Endothelial cell of umbilical vein (primary cell): ENCODE results near the gene DNASE1L1. TPM values are rescaled to one million over a fixed set of nuclear protein-coding genes. Genes with fewer than 3 reads are reported as not detected.
A peak's percentile ranks its signal among the peaks of the same experiment; 100 is the strongest.

Source experiments
- BruUV-seq: library from RNA; stranded (reverse); fragments of 400-500 nt; replicated peaks from 2 replicates; lab custom pipeline; 2021; lab: Mats Ljungman, UMichigan
- CTCF ChIA-PET: fragments of 300-600, 350-600 bp; sonication (Branson Sonifier 250); formaldehyde crosslinking; loops from one replicate; lab custom pipeline; 2021; ENCODE audit warnings: antibody characterized with exemption, inconsistent platforms; lab: Charles Lee
- POLR2A ChIA-PET: fragments of 300-600, 350-600 bp; sonication (Branson Sonifier 250); formaldehyde crosslinking; loops from one replicate; lab custom pipeline; 2021; ENCODE audit warnings: antibody characterized with exemption, inconsistent platforms; lab: Charles Lee
- DNase-seq: peaks from one replicate; pipeline ENCODE4 v3.0.0-alpha.2; 2011; ENCODE audit warnings: low read depth, low spot score
- FAIRE-seq: peaks from 2 replicates; lab custom pipeline; 2011; peaks lifted over from hg19 to GRCh38; lab: Jason Lieb, UNC
- H2AFZ ChIP-seq: 2 replicates; pipeline ENCODE4 v1.6.0; 2012; ENCODE audit warnings: low read depth, low read length, control low read depth, inconsistent platforms
- H3K27ac ChIP-seq: 2 replicates; pipeline ENCODE4 v1.5.1; 2011; ENCODE audit warnings: low read depth, mild to moderate bottlenecking, control low read depth, low read length, moderate library complexity; ENCODE audit not compliant: insufficient read depth
- H3K27me3 ChIP-seq, 2 experiments: 2 replicates each; pipeline versions ENCODE4 v1.6.0 to v1.6.1; 2011; ENCODE audit warnings: low read length in 2 of 2, mixed read lengths in 1 of 2; ENCODE audit not compliant: control insufficient read depth in 2 of 2, insufficient read depth in 2 of 2
- H3K36me3 ChIP-seq, 2 experiments: 2 replicates in 1 of 2; 3 replicates in 1 of 2; pipeline ENCODE4 v1.5.1; 2011; ENCODE audit warnings: low read length in 2 of 2, mild to moderate bottlenecking in 1 of 2, moderate library complexity in 1 of 2; ENCODE audit not compliant: control insufficient read depth in 2 of 2, insufficient read depth in 2 of 2; ENCODE audit errors: extremely low read depth in 1 of 2
- H3K4me1 ChIP-seq: 3 replicates; pipeline ENCODE4 v1.5.1; 2011; ENCODE audit warnings: mild to moderate bottlenecking, low read length; ENCODE audit not compliant: control insufficient read depth, insufficient read depth; ENCODE audit errors: extremely low read depth
- H3K4me2 ChIP-seq: 2 replicates; pipeline ENCODE4 v1.6.1; 2011; ENCODE audit warnings: low read length, control low read depth, mixed read lengths; ENCODE audit not compliant: insufficient read depth
- H3K4me3 ChIP-seq, 3 experiments: fragments of 200-600 bp in 1 of 3; sonication (generic), shearing (Covaris generic) in 1 of 3; replicated peaks in 1 of 3; 2 replicates each; pipeline ENCODE4 v1.5.1; 2011 to 2016; ENCODE audit warnings: control low read depth in 3 of 3, low read length in 3 of 3, mild to moderate bottlenecking in 2 of 3, inconsistent platforms in 1 of 3, low read depth in 1 of 3, moderate library complexity in 1 of 3; ENCODE audit not compliant: insufficient read depth in 1 of 3
- H3K79me2 ChIP-seq: 2 replicates; pipeline ENCODE4 v1.6.0; 2012; ENCODE audit warnings: low read length, inconsistent platforms; ENCODE audit not compliant: control insufficient read depth, insufficient read depth
- H3K9ac ChIP-seq: replicated peaks from 2 replicates; pipeline ENCODE3; 2011; ENCODE audit warnings: low read length, control low read depth; ENCODE audit not compliant: insufficient read depth; ENCODE audit errors: extremely low read depth
- H3K9me1 ChIP-seq: replicated peaks from 3 replicates; pipeline ENCODE4 v1.6.0; 2011; ENCODE audit warnings: mild to moderate bottlenecking, low read length; ENCODE audit not compliant: control insufficient read depth, insufficient read depth; ENCODE audit errors: extremely low read depth
- H3K9me3 ChIP-seq: replicated peaks from 2 replicates; pipeline ENCODE4 v1.5.1; 2012; ENCODE audit warnings: low read length, inconsistent platforms; ENCODE audit not compliant: control insufficient read depth, insufficient read depth
- H4K20me1 ChIP-seq: replicated peaks from 2 replicates; pipeline ENCODE3; 2011; ENCODE audit warnings: mild to moderate bottlenecking, low read length; ENCODE audit not compliant: control insufficient read depth, insufficient read depth; ENCODE audit errors: extremely low read depth
- EZH2 ChIP-seq: IDR thresholded peaks from 2 replicates; pipeline ENCODE4 v1.6.1; 2012; ENCODE audit warnings: borderline replicate concordance, low read depth, mild to moderate bottlenecking, moderate library complexity, low read length, inconsistent platforms; ENCODE audit not compliant: severe bottlenecking
- FOS ChIP-seq: IDR thresholded peaks from 2 replicates; pipeline ENCODE4 v1.6.1; 2011; ENCODE audit warnings: mild to moderate bottlenecking, low read length, moderate library complexity, borderline replicate concordance; ENCODE audit not compliant: insufficient read depth
- GATA2 ChIP-seq: IDR thresholded peaks from 2 replicates; pipeline ENCODE4 v1.7.0; 2011; ENCODE audit warnings: low read depth, mild to moderate bottlenecking, moderate library complexity, mixed read lengths, low read length; ENCODE audit not compliant: insufficient read length, insufficient read depth
- JUN ChIP-seq: IDR thresholded peaks from 2 replicates; pipeline ENCODE4 v1.6.1; 2011; ENCODE audit warnings: borderline replicate concordance, low read depth; ENCODE audit not compliant: insufficient read length, insufficient read depth
- POLR2A ChIP-seq: IDR thresholded peaks from 2 replicates; pipeline ENCODE4 v1.6.1; 2012; ENCODE audit warnings: low read depth, mild to moderate bottlenecking, control low read depth, low read length
- POLR2AphosphoS5 ChIP-seq: IDR thresholded peaks from 2 replicates; pipeline ENCODE4 v1.6.1; 2012; ENCODE audit warnings: low read depth, mild to moderate bottlenecking, control low read depth, low read length, moderate library complexity; ENCODE audit not compliant: insufficient read depth
- dilution Hi-C: fragments of 300-500 bp; cut with MboI; formaldehyde crosslinking; loops from one replicate; pipeline ENCODE4 v1.15.0; 2019; ENCODE audit warnings: low sequenced_read_pairs; ENCODE audit not compliant: extremely low pct_ligation_motif_present
- intact Hi-C: fragments of 100-400 bp; cut with micrococcal nuclease; formaldehyde crosslinking; loops from one replicate; pipeline ENCODE4 v1.10.0; 2022
- polyA plus RNA-seq, 4 experiments: library from polyadenylated mRNA; depleted of rRNA in 3 of 4; stranded (reverse) in 3 of 4; unstranded in 1 of 4; fragments of >200 nt; gene quantifications; 2 replicates each; pipeline versions ENCODE4 v1.2.1 to v1.2.3, GENCODE V29; 2011 to 2012; ENCODE audit warnings: missing spikeins in 1 of 4
- total RNA-seq: library from RNA; stranded (reverse); gene quantifications from 2 replicates; pipeline ENCODE4 v1.2.3, GENCODE V29; 2021

DNASE1L1 gene
- total and polyA plus RNA-seq, 2 donors (not counting 3 experiments of a cell fraction or from before 2014, with no cell fraction given): 61.5 to 84.9 TPM

- BruUV-seq: no TSS peak
- intact Hi-C loops: no loop called here
Measured at GRCh38 chrX:154397888-154398667, 11.0 kb downstream of the DNASE1L1 start, which contains the start of gene RPL10. Gene RPL10 (plus strand): TSS chrX:154398377. CDS start chrX:154398520, 143 bp downstream.

GRCh38 chrX:154396973-154397887 lies 11.8 kb downstream of the DNASE1L1 start:
- H3K9me1 ChIP-seq: no peaks in the 10 kb centered on the region
- TF ChIP-seq GATA2: no peak
- no peak for TF ChIP-seq JUN
- no peak for TF ChIP-seq EZH2
- ChIA-PET CTCF (interaction anchor here (1.2 to 2.1 kb wide), 3 partner anchors 12 to 30 kb away, joined by 4 to 6 read pairs (median 5); partner anchors contain the start of gene DNASE1L1), POLR2A (interaction anchor here (0.6 to 1.4 kb wide), 5 partner anchors 18 to 61 kb away, joined by 3 to 7 read pairs (median 4); partner anchors contain the start of gene EMD)
- intact Hi-C loops (no loop called here), dilution Hi-C loops (no loop called here)
- H3K4me3 ChIP-seq: peak overlapping the region; percentile 28 to 65 (median 62)
- peak; percentile 54 for FAIRE-seq
- peaks cover 15 to 16% of the 10 kb centered on the region in 2 experiments for H3K36me3 ChIP-seq
- peak overlapping the region; percentile 87 for H3K27ac ChIP-seq
- peak overlapping the region; percentile 83 for H3K9ac ChIP-seq
- H3K27me3 ChIP-seq: no peaks in the 10 kb centered on the region
- H3K4me1 ChIP-seq: peaks cover 8% of the 10 kb centered on the region
- DNase-seq: peak; percentile 61
- H2AFZ ChIP-seq: no peak overlapping the region
- no peaks in the 10 kb centered on the region for H3K9me3 ChIP-seq
- no peaks in the 10 kb centered on the region for H4K20me1 ChIP-seq
- TSS peak; percentile 66 for BruUV-seq
- peak overlapping the region; percentile 37 for H3K4me2 ChIP-seq
- H3K79me2 ChIP-seq: peaks cover 20% of the 10 kb centered on the region

More at GRCh38 chrX:154397888-154398667, 11.0 kb downstream of the DNASE1L1 start, which contains the start of gene RPL10:
- Histone ChIP-seq H3K9ac (peak within 1 kb of the TSS; percentile 95), H3K9me3 (no peaks in the 10 kb centered on the region), H2AFZ (no peak within 1 kb of the TSS), H3K27ac (peak within 1 kb of the TSS; percentile 87), H3K4me1 (peaks cover 8% of the 10 kb centered on the region), H3K36me3 (peaks cover 15 to 18% of the 10 kb centered on the region in 2 experiments), H3K4me3 (peak within 1 kb of the TSS; percentile 29 to 86 (median 66)), H3K4me2 (peak within 1 kb of the TSS; percentile 82), H3K79me2 (peaks cover 20% of the 10 kb centered on the region), H3K9me1 (no peaks in the 10 kb centered on the region), H3K27me3 (no peaks in the 10 kb centered on the region), H4K20me1 (no peaks in the 10 kb centered on the region)
- dilution Hi-C loops: no loop called here
- FAIRE-seq (peak; percentile 93), DNase-seq (peak; percentile 98)
- peak; percentile 97 for TF ChIP-seq POLR2AphosphoS5
- TF ChIP-seq FOS: no peak
- no peak for TF ChIP-seq JUN
- TF ChIP-seq POLR2A: peak; percentile 99
- ChIA-PET CTCF (interaction anchor here (1.2 to 2.1 kb wide), 5 partner anchors 11 to 46 kb away, joined by 4 to 6 read pairs (median 5); partner anchors contain the start of genes DNASE1L1, FAM50A and TAFAZZIN), POLR2A (interaction anchor here (0.5 to 1.4 kb wide), 6 partner anchors 19 to 427 kb away, joined by 3 to 9 read pairs (median 4); partner anchors contain the start of gene EMD)
